Activated CD8-positive, alpha-beta T cell treated with anti-CD3 and anti-CD28 coated beads for 36 hours (primary cell): Measurements from ENCODE around the gene C10orf90. TPM values are rescaled to one million over a fixed set of nuclear protein-coding genes. Genes with fewer than 3 reads are reported as not detected.

ENCODE experiments used
- ATAC-seq: fragments of 200-7000 bp; cut with Tn5 transposase; one replicate; pipeline ENCODE4 v1.10.0; 2021; ENCODE audit warnings: mild to moderate bottlenecking, moderate library complexity
- CTCF ChIA-PET: fragments of 350-600 bp; sonication (Branson Sonifier 250); formaldehyde crosslinking; loops from one replicate; lab custom pipeline; 2021; ENCODE audit warnings: antibody characterized with exemption; lab: Charles Lee
- POLR2A ChIA-PET: fragments of 350-600 bp; sonication (Branson Sonifier 250); formaldehyde crosslinking; loops from one replicate; lab custom pipeline; 2021; ENCODE audit warnings: antibody characterized with exemption; lab: Charles Lee
- DNase-seq: peaks from one replicate; pipeline ENCODE4 v3.0.0-alpha.2; 2020
- H3K27ac Mint-ChIP-seq: one replicate; pipeline ENCODE4 v1.8.0; 2021; ENCODE audit warnings: mild to moderate bottlenecking, mixed read lengths
- H3K27me3 Mint-ChIP-seq: one replicate; pipeline ENCODE4 v1.8.0; 2021; ENCODE audit warnings: mixed read lengths
- H3K36me3 Mint-ChIP-seq: one replicate; pipeline ENCODE4 v1.8.0; 2021; ENCODE audit warnings: low read depth, mixed read lengths
- H3K4me1 Mint-ChIP-seq: one replicate; pipeline ENCODE4 v1.8.0; 2021; ENCODE audit warnings: low read depth, mixed read lengths
- H3K4me3 Mint-ChIP-seq: one replicate; pipeline ENCODE4 v1.8.0; 2021; ENCODE audit warnings: mild to moderate bottlenecking, moderate library complexity, mixed read lengths
- H3K9me3 Mint-ChIP-seq: one replicate; pipeline ENCODE4 v1.8.0; 2021; ENCODE audit warnings: mixed read lengths
- intact Hi-C: fragments of 100-400 bp; cut with micrococcal nuclease; formaldehyde crosslinking; loops from one replicate; pipeline ENCODE4 v1.10.0; 2022
- total RNA-seq, 2 experiments: library from RNA; stranded (reverse); gene quantifications; one replicate each; pipeline ENCODE4 v1.2.3, GENCODE V29; 2021
- TF ChIP-seq, protein P1 (sequence below): fragments of 200-600 bp; IDR thresholded peaks from one replicate; pipeline ENCODE4 v1.8.0; 2022; ENCODE audit warnings: antibody characterized with exemption, mild to moderate bottlenecking

C10orf90 gene
- total RNA-seq, 2 experiments from 2014 or later: not detected

DNA sequence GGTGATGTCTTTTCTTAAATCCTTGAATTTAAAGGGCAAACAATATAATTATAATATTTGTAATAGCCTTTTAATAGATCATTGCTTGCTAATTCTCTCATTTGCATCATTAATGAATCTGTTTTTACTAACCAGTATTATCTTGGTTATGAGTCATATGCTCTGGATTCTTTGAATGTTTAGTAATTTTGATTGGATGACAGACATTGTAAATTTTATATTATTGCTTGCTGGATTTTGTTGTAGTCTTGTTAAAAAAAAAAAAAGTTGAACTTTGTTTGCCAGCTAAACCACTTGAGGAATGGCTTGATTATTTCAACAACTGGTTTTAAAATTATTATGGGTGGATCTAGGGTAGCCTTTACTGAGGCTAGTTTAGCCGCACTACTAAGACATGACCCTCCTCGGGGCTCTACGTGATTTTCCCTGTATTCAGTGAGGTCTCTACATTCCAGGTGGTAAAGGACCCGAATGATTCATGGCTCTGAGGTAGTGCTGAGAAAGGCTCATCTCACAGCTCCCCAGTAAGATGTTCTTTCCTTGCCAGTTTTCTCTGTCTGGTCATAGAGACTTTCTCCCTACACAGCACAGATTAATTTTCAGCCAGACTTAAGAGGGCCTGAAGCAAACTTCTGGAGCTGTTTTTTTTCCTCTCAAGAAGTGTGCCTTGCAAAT, 8.5 kb downstream of the C10orf90 start:
- TF ChIP-seq, protein P1, sequence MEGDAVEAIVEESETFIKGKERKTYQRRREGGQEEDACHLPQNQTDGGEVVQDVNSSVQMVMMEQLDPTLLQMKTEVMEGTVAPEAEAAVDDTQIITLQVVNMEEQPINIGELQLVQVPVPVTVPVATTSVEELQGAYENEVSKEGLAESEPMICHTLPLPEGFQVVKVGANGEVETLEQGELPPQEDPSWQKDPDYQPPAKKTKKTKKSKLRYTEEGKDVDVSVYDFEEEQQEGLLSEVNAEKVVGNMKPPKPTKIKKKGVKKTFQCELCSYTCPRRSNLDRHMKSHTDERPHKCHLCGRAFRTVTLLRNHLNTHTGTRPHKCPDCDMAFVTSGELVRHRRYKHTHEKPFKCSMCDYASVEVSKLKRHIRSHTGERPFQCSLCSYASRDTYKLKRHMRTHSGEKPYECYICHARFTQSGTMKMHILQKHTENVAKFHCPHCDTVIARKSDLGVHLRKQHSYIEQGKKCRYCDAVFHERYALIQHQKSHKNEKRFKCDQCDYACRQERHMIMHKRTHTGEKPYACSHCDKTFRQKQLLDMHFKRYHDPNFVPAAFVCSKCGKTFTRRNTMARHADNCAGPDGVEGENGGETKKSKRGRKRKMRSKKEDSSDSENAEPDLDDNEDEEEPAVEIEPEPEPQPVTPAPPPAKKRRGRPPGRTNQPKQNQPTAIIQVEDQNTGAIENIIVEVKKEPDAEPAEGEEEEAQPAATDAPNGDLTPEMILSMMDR: no peak
- Mint-ChIP-seq H3K27ac (no peak overlapping the region), H3K9me3 (no peaks in the 10 kb centered on the region), H3K4me1 (no peaks in the 10 kb centered on the region), H3K27me3 (peaks cover 3% of the 10 kb centered on the region), H3K4me3 (no peak overlapping the region), H3K36me3 (no peaks in the 10 kb centered on the region)
- ATAC-seq (no peak), DNase-seq (no peak)
- intact Hi-C loops: no loop called here
- ChIA-PET POLR2A (no interaction called here), CTCF (no interaction called here)

GRCh38 chr10:126661356-126661755, 9.1 kb downstream of the C10orf90 start:
- CTCF ChIA-PET: no interaction called here
- Mint-ChIP-seq H3K9me3 (no peaks in the 10 kb centered on the region), H3K36me3 (no peaks in the 10 kb centered on the region), H3K27ac (no peak overlapping the region), H3K4me3 (no peak overlapping the region), H3K4me1 (no peaks in the 10 kb centered on the region), H3K27me3 (peaks cover 3% of the 10 kb centered on the region)
- POLR2A ChIA-PET: no interaction called here
- TF ChIP-seq, protein P1: no peak
- no peak for ATAC-seq
- DNase-seq: no peak
- intact Hi-C loops: no loop called here

- Mint-ChIP-seq H3K4me1 (no peaks in the 10 kb centered on the region), H3K27me3 (peaks cover 3% of the 10 kb centered on the region), H3K36me3 (no peaks in the 10 kb centered on the region), H3K4me3 (no peak overlapping the region), H3K27ac (no peak overlapping the region), H3K9me3 (no peaks in the 10 kb centered on the region)
- DNase-seq (no peak), ATAC-seq (no peak)
- ChIA-PET POLR2A (no interaction called here), CTCF (no interaction called here)
- intact Hi-C loops: no loop called here
- TF ChIP-seq, protein P1: no peak
Observed at GRCh38 chr10:126659750-126660149, 10.7 kb downstream of the C10orf90 start.

- Mint-ChIP-seq H3K9me3 (peaks cover 2% of the 10 kb centered on the region), H3K27ac (no peak overlapping the region), H3K4me3 (no peak overlapping the region), H3K4me1 (no peaks in the 10 kb centered on the region), H3K27me3 (no peaks in the 10 kb centered on the region), H3K36me3 (no peaks in the 10 kb centered on the region)
- DNase-seq (no peak), ATAC-seq (no peak)
- TF ChIP-seq, protein P1: no peak
- ChIA-PET CTCF (no interaction called here), POLR2A (no interaction called here)
- intact Hi-C loops: no loop called here
Observed at GRCh38 chr10:126658928-126659327, 11.6 kb downstream of the C10orf90 start.

GRCh38 chr10:126654579-126654978, 15.9 kb downstream of the C10orf90 start:
- no peaks in the 10 kb centered on the region for H3K4me1 Mint-ChIP-seq
- ATAC-seq: no peak
- peaks cover 2% of the 10 kb centered on the region for H3K9me3 Mint-ChIP-seq
- no peak overlapping the region for H3K27ac Mint-ChIP-seq
- ChIA-PET POLR2A (no interaction called here), CTCF (no interaction called here)
- no peak overlapping the region for H3K4me3 Mint-ChIP-seq
- TF ChIP-seq, protein P1: no peak
- no peak for DNase-seq
- no peaks in the 10 kb centered on the region for H3K36me3 Mint-ChIP-seq
- H3K27me3 Mint-ChIP-seq: no peaks in the 10 kb centered on the region
- intact Hi-C loops: no loop called here
